Activated CD4-positive, alpha-beta T cell treated with anti-CD3 and anti-CD28 coated beads, Interleukin-2, amount 50 U/mL, for 24 hours (primary cell): ENCODE data around the gene RASSF7.

ENCODE experiments used
- DNase-seq, 2 donors: peaks; one replicate each; pipeline ENCODE4 v3.0.0-alpha.2; 2020; ENCODE audit warnings: low read depth in 1 of 2, low spot score in 1 of 2

The RASSF7 gene

GRCh38 chr11:607971-608659 lies 47.3 kb downstream of the RASSF7 start:
- DNase-seq = no peak

GRCh38 chr11:608791-609251 lies 48.1 kb downstream of the RASSF7 start:
- no peak for DNase-seq

- no peak for DNase-seq
These were observed 48.6 kb downstream of the RASSF7 start for GRCh38 chr11:609341-609811.

- DNase-seq = no peak
These were observed 49.5 kb downstream of the RASSF7 start for GRCh38 chr11:610146-610801.

- DNase-seq = no peak
These were observed 50.5 kb downstream of the RASSF7 start for GRCh38 chr11:611001-611996.

- DNase-seq = no peak
These were observed 51.6 kb downstream of the RASSF7 start for GRCh38 chr11:612201-612960.

- no peak for DNase-seq
These were observed 52.2 kb downstream of the RASSF7 start for GRCh38 chr11:612961-613300.

GRCh38 chr11:613369-613968 lies 52.7 kb downstream of the RASSF7 start:
- DNase-seq = peak; percentile 55 to 75
